Endometrial microvascular endothelial cells (primary cell): ENCODE measurements around the gene NETO1. TPM values are rescaled to one million over a fixed set of nuclear protein-coding genes. Genes with fewer than 3 reads are reported as not detected.

Source experiments
- in situ Hi-C: cut with HindIII; loops from 2 replicates; pipeline ENCODE4 v1.10.0; 2017; ENCODE audit warnings: low sequenced_read_pairs, low pct_unique_long_range_greater_than_20kb; ENCODE audit errors: inconsistent ontology term
- total RNA-seq: library from RNA; depleted of rRNA; stranded (reverse); fragments of >200 nt; gene quantifications from one replicate; pipeline ENCODE4 v1.2.3, GENCODE V29; 2015; ENCODE audit errors: inconsistent ontology term

Gene NETO1
- total RNA-seq, 1 donor from 2014 or later: not detected

DNA sequence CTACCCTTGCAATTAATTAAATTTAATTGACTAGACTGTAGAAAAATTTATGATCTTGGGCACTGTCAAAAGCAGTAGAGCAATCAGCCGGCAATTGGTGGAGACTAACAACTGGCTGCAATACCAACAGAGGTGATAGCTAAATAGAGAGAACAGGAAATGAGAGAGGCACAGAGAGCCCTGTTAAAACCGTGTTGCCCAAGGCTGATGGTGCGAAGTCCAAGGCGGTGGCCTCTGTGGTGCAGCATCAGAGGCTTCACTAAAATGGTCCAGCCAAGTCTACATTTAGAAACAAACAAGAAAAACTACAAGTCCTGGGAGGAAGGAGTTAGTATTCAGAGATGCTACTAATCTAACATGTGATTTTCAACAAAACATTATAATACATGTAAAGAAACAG lies 115.6 kb downstream of the NETO1 start:
- in situ Hi-C loops: no loop called here

- in situ Hi-C loops: no loop called here
Measured at GRCh38 chr18:72742002-72742401, 125.8 kb downstream of the NETO1 start.

- in situ Hi-C loops: no loop called here
Measured at GRCh38 chr18:72738136-72738535, 129.7 kb downstream of the NETO1 start.

DNA sequence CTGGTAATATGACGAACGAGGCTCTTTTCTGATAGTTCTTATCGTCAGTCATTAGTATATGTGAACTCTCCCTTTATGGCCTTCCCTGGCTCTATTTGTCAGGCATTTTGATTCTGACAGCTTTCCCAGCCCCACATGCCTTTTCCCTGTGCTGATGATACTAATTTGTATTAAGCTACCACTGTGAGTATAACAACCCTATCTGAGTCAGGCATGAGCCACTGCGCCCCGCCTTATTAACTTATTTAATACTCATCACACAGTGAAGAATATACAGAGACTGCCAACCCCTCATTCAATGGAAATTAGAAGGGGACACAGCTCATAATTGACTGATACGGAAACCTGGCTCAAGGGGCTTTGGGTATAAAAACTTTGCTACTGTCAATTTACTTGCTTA lies 140.0 kb downstream of the NETO1 start:
- in situ Hi-C loops: no loop called here

GRCh38 chr18:72727038-72727655 lies 140.6 kb downstream of the NETO1 start:
- in situ Hi-C loops: no loop called here

- in situ Hi-C loops: no loop called here
Measured at GRCh38 chr18:72726201-72726600, 141.6 kb downstream of the NETO1 start.

- in situ Hi-C loops: no loop called here
Measured at GRCh38 chr18:72721330-72721729, 146.5 kb downstream of the NETO1 start.

DNA sequence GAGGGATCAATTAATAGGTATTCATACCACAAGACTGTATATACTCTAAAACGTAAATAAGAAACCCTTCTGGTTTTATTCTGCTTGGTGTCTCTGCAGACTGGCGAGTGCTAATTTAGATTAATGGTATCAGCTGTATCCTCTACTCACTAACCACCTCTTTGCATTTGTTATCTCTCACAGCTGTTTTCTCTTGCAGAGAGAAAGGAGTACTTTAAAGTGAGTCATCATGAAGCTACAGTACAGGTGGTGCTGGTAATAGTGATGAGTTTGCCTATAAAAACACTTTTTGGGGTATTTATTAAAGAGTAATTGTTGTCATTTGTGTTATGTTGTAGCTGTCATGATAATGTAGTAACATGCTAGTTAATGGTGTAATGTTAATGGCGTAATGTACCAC lies 147.7 kb downstream of the NETO1 start:
- in situ Hi-C loops: no loop called here

DNA sequence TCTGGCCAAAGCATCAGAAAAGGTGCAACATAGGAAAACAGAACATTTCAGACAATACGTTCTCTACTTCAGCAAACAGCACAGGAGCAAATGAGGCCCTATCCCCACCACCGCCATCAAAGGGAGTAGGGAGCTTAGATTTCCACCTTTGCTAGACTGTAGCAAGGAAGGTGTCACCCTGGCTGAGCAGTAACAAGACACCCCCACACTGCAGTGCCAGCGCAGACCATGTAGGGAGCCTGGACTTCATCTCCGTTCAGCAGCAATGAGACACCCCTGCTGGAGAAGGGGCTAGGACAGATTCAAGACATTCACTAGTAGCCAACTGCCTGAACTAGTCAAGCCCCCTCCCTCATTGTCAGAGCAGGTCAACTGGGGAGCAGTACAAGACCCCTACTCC lies 163.6 kb downstream of the NETO1 start:
- in situ Hi-C loops: no loop called here

DNA sequence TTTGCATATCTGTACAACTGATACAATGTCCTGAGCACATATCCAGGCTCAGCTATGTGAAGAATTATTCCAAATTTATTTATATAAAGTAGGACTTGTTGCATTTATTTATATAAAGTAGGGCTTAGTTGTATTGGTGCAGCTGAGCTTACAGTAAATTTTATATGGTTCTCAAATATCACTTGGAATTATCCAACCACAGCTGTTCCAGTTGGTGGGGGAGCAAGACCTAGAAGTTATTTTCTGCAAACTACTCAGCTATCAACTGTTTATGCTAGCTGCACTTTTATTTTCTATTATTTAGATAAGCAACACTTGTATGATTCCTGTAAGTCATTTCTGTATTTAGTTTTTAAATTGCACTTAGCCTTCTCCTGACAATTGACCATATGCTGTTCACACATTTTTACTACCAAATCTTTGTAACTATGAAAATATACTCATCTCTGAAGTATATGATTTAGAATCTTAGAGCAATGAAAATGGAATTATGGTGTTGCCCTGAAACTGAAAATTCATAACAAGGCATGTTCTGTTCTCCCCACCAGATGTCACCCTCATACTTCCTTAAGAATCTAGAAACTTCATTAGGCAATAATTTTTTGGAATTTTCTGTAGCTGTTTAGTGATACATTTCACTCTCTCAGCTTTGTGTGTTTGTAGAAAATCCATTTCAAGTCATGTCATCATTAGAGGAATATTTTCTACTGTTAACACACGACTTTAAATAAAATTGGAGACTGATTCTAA lies 166.7 kb downstream of the NETO1 start:
- in situ Hi-C loops: no loop called here

GRCh38 chr18:72697706-72698105 lies 170.1 kb downstream of the NETO1 start:
- in situ Hi-C loops: no loop called here

DNA sequence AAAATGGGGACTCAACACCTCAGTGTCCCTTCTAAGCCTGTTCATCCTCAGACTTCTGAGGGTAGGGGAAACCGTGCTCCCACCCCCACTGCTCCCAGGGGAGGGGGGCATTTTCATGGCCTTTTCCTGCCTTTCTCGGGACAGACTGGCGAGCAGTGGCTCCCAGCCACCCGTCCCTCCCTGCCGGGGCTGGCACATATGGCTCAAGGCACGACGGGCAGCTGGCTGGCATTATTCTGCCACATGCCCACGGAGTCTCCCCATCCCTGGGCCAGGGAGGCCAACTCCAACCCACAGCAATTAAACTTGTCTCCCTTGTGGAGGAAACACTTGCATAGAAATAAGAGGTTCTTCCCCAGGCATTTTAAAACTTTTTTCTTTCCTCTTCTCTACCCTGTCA lies 175.2 kb downstream of the NETO1 start:
- in situ Hi-C loops: no loop called here
